GM12878 (cell line): ENCODE results near the gene ENOPH1. TPM values are rescaled to one million over a fixed set of nuclear protein-coding genes. Genes with fewer than 3 reads are reported as not detected.
A peak's percentile ranks its signal among the peaks of the same experiment; 100 is the strongest.

Experiments used
- ATF7 ChIP-seq: fragments of 450-650 bp; IDR thresholded peaks from 2 replicates; pipeline ENCODE4 v1.6.1; 2016; ENCODE audit warnings: low read depth, mild to moderate bottlenecking
- BHLHE40 ChIP-seq, 2 experiments: fragments of 450-650 bp in 1 of 2; IDR thresholded peaks; 2 replicates each; pipeline ENCODE4 v1.6.1; 2011 to 2017; ENCODE audit warnings: low read depth in 2 of 2, borderline replicate concordance in 1 of 2, improper control_type of control experiment in 1 of 2, low read length in 1 of 2, mild to moderate bottlenecking in 1 of 2
- BRCA1 ChIP-seq: IDR thresholded peaks from 2 replicates; pipeline ENCODE4 v1.6.1; 2011; ENCODE audit warnings: low read depth, low read length, improper control_type of control experiment
- CHD2 ChIP-seq: IDR thresholded peaks from 2 replicates; pipeline ENCODE4 v1.6.1; 2011; ENCODE audit warnings: low read depth, low read length, improper control_type of control experiment, borderline replicate concordance
- CREM ChIP-seq: IDR thresholded peaks from 2 replicates; pipeline ENCODE4 v1.6.1; 2014; ENCODE audit warnings: antibody characterized with exemption, low read depth
- KAT2A ChIP-seq: conservative IDR thresholded peaks from 2 replicates; pipeline ENCODE4 v1.6.1; 2011; ENCODE audit warnings: low read depth, low read length; ENCODE audit not compliant: control insufficient read depth
- KDM1A ChIP-seq: fragments of 200-600 bp; sonication (generic); IDR thresholded peaks from 2 replicates; pipeline ENCODE4 v1.6.1; 2016; ENCODE audit warnings: borderline replicate concordance
- KLF5 ChIP-seq: fragments of 450-650 bp; IDR thresholded peaks from 2 replicates; pipeline ENCODE4 v1.6.1; 2014; ENCODE audit warnings: mild to moderate bottlenecking; ENCODE audit not compliant: partially characterized antibody
- MEF2A ChIP-seq: IDR thresholded peaks from 2 replicates; pipeline ENCODE4 v1.6.1; 2011; ENCODE audit warnings: low read depth, mild to moderate bottlenecking, low read length, moderate library complexity; ENCODE audit not compliant: insufficient read depth
- MXI1 ChIP-seq: fragments of 150-350 bp; IDR thresholded peaks from 2 replicates; pipeline ENCODE4 v1.6.1; 2011; ENCODE audit warnings: low read depth, mild to moderate bottlenecking, inconsistent platforms, low read length, improper control_type of control experiment
- NFXL1 ChIP-seq: fragments of 450-650 bp; IDR thresholded peaks from 2 replicates; pipeline ENCODE4 v1.6.1; 2017; ENCODE audit warnings: antibody characterized with exemption, mild to moderate bottlenecking, borderline replicate concordance
- RAD21 ChIP-seq: IDR thresholded peaks from 2 replicates; pipeline ENCODE4 v1.6.1; 2011; ENCODE audit warnings: mild to moderate bottlenecking, low read depth, low read length, moderate library complexity; ENCODE audit not compliant: insufficient read depth
- YY1 ChIP-seq: IDR thresholded peaks from 2 replicates; pipeline ENCODE4 v1.6.1; 2011; ENCODE audit warnings: low read depth, mild to moderate bottlenecking, low read length
- ZZZ3 ChIP-seq: IDR thresholded peaks from 2 replicates; pipeline ENCODE4 v1.6.1; 2011; ENCODE audit warnings: low read depth; ENCODE audit not compliant: control insufficient read depth, insufficient read length
- polyA plus RNA-seq, 11 experiments: library from polyadenylated mRNA; depleted of rRNA in 4 of 11; unstranded in 6 of 11; stranded (reverse) in 5 of 11; fragments of >200 nt; fragmentation: Nextera tagmentation in 4 of 11; fragmentation: Illumina TruSeq in 1 of 11; extraction: Ambion mirVana in 4 of 11; extraction: Trizol in 1 of 11; gene quantifications; 1 replicate in 1 of 11; 2 replicates in 10 of 11; pipeline versions ENCODE4 v1.2.1 to v1.2.3, GENCODE V29; 2011 to 2016; ENCODE audit warnings: inconsistent platforms in 2 of 11, missing spikeins in 2 of 11, low read depth in 1 of 11
- total RNA-seq, 4 experiments: library from RNA; depleted of rRNA in 3 of 4; stranded (reverse); fragments of >200 nt in 3 of 4; fragmentation: Illumina TruSeq in 1 of 4; extraction: Trizol in 1 of 4; gene quantifications; 2 replicates each; pipeline versions ENCODE4 v1.2.1 to v1.2.3, GENCODE V29; 2013 to 2021
- TF ChIP-seq, protein P1 (sequence below): IDR thresholded peaks from 2 replicates; pipeline ENCODE4 v1.6.1; 2011; ENCODE audit warnings: low read depth, mild to moderate bottlenecking, low read length, moderate library complexity, borderline replicate concordance; ENCODE audit errors: extremely low read depth
- TF ChIP-seq, protein P2 (sequence below): IDR thresholded peaks from 2 replicates; pipeline ENCODE4 v1.6.1; 2011; ENCODE audit warnings: mild to moderate bottlenecking, low read depth, low read length, moderate library complexity; ENCODE audit not compliant: insufficient replicate concordance
- TF ChIP-seq, protein P3 (sequence below): fragments of 450-650 bp; IDR thresholded peaks from 2 replicates; pipeline ENCODE4 v1.6.1; 2017; ENCODE audit warnings: borderline replicate concordance
- TF ChIP-seq, protein P4 (sequence below): fragments of 450-650 bp; formaldehyde crosslinking; IDR thresholded peaks from 2 replicates; pipeline ENCODE4 v1.4.0; 2022; ENCODE audit warnings: mild to moderate bottlenecking, moderate library complexity
- TF ChIP-seq, protein P5 (sequence below): IDR thresholded peaks from 2 replicates; pipeline ENCODE4 v1.6.1; 2012; ENCODE audit warnings: low read depth, low read length, improper control_type of control experiment
- TF ChIP-seq, protein P6 (sequence below): IDR thresholded peaks from 2 replicates; pipeline ENCODE4 v1.6.1; 2012; ENCODE audit warnings: low read length, inconsistent platforms

ENOPH1 gene
- total and polyA plus RNA-seq, 10 of the 15 experiments (the other 5 are each of a cell fraction or from before 2014, with no cell fraction given) = 24.4 to 83.6 (median 46.7) TPM

DNA sequence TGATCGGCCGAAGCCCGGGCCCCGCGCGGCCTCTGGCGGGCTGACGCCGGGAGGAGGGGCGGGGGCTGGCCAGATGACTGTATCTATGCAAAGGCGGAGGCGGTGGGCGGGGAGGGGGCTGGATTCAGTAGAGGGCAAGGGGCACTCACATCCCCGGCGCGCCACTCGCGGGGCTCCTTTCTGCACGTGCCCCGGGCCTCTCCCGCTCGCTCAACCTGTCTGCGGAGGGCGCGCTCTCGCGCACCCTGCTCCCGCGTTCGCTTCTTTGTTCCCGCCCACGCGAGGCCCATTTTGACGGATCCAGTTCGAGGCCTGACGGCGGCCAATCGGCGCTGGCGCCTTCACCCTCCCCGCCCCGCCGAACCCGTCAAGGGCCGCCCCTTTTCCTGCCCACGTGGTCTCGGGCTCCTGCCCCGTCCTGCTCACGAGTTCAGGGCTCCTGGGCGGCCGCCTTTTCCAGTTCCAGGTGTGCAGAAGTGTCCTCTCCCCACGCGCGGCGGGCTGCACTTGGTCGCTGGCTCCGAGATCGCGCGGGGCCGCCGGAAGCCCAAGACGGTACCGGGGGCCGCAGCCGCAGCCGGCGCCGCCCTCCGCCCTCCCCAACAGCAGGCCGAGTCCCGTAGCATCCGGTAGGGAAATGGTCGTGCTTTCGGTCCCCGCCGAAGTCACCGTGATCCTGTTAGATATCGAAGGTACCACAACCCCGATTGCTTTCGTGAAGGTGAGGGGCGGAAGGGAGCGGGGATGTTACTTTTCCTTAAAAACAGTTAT, at the start of gene ENOPH1, which contains the start of gene HNRNPDL (continued):
- no peak for TF ChIP-seq RAD21
- TF ChIP-seq KAT2A = no peak
- TF ChIP-seq BHLHE40 (IDR thresholded peaks at IDR 0.05; ENCODE audit: borderline replicate concordance in 1 of 2, low read depth in 2 of 2, low read length in 1 of 2) = peak; percentile 97 to 99
- no peak for TF ChIP-seq BRCA1
- TF ChIP-seq, protein P1, sequence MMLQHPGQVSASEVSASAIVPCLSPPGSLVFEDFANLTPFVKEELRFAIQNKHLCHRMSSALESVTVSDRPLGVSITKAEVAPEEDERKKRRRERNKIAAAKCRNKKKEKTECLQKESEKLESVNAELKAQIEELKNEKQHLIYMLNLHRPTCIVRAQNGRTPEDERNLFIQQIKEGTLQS = peak; percentile 60; the same call in 1 of the 2 replicates
- TF ChIP-seq, protein P2, sequence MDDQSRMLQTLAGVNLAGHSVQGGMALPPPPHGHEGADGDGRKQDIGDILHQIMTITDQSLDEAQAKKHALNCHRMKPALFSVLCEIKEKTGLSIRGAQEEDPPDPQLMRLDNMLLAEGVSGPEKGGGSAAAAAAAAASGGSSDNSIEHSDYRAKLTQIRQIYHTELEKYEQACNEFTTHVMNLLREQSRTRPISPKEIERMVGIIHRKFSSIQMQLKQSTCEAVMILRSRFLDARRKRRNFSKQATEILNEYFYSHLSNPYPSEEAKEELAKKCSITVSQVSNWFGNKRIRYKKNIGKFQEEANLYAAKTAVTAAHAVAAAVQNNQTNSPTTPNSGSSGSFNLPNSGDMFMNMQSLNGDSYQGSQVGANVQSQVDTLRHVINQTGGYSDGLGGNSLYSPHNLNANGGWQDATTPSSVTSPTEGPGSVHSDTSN = peak; percentile 65
- TF ChIP-seq ZZZ3 = no peak
- TF ChIP-seq, protein P3, sequence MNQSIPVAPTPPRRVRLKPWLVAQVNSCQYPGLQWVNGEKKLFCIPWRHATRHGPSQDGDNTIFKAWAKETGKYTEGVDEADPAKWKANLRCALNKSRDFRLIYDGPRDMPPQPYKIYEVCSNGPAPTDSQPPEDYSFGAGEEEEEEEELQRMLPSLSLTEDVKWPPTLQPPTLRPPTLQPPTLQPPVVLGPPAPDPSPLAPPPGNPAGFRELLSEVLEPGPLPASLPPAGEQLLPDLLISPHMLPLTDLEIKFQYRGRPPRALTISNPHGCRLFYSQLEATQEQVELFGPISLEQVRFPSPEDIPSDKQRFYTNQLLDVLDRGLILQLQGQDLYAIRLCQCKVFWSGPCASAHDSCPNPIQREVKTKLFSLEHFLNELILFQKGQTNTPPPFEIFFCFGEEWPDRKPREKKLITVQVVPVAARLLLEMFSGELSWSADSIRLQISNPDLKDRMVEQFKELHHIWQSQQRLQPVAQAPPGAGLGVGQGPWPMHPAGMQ = no peak
- no peak for TF ChIP-seq ATF7
- TF ChIP-seq MXI1 = peak; percentile 41; the same call in 1 of the 2 replicates
- TF ChIP-seq, protein P4, sequence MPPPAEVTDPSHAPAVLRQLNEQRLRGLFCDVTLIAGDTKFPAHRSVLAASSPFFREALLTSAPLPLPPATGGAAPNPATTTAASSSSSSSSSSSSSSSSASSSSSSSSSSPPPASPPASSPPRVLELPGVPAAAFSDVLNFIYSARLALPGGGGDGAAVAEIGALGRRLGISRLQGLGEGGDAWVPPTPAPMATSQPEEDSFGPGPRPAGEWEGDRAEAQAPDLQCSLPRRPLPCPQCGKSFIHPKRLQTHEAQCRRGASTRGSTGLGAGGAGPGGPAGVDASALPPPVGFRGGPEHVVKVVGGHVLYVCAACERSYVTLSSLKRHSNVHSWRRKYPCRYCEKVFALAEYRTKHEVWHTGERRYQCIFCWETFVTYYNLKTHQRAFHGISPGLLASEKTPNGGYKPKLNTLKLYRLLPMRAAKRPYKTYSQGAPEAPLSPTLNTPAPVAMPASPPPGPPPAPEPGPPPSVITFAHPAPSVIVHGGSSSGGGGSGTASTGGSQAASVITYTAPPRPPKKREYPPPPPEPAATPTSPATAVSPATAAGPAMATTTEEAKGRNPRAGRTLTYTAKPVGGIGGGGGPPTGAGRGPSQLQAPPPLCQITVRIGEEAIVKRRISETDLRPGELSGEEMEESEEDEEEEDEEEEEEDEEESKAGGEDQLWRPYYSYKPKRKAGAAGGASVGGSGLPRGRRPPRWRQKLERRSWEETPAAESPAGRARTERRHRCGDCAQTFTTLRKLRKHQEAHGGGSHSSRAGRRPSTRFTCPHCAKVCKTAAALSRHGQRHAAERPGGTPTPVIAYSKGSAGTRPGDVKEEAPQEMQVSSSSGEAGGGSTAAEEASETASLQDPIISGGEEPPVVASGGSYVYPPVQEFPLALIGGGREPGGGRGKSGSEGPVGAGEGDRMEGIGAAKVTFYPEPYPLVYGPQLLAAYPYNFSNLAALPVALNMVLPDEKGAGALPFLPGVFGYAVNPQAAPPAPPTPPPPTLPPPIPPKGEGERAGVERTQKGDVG (CRISPR knock-in tag) = no peak
- no peak for TF ChIP-seq KLF5
- TF ChIP-seq MEF2A = no peak
- peak; percentile 41 for TF ChIP-seq YY1
- no peak for TF ChIP-seq KDM1A
- TF ChIP-seq, protein P5, sequence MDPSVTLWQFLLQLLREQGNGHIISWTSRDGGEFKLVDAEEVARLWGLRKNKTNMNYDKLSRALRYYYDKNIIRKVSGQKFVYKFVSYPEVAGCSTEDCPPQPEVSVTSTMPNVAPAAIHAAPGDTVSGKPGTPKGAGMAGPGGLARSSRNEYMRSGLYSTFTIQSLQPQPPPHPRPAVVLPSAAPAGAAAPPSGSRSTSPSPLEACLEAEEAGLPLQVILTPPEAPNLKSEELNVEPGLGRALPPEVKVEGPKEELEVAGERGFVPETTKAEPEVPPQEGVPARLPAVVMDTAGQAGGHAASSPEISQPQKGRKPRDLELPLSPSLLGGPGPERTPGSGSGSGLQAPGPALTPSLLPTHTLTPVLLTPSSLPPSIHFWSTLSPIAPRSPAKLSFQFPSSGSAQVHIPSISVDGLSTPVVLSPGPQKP = 0 out of 2 replicates have a peak, but pooled peaks have one; percentile 19
- TF ChIP-seq NFXL1 = no peak
- TF ChIP-seq CREM = 0 out of 2 replicates have a peak, but pooled peaks have one; percentile 29
- TF ChIP-seq, protein P6, sequence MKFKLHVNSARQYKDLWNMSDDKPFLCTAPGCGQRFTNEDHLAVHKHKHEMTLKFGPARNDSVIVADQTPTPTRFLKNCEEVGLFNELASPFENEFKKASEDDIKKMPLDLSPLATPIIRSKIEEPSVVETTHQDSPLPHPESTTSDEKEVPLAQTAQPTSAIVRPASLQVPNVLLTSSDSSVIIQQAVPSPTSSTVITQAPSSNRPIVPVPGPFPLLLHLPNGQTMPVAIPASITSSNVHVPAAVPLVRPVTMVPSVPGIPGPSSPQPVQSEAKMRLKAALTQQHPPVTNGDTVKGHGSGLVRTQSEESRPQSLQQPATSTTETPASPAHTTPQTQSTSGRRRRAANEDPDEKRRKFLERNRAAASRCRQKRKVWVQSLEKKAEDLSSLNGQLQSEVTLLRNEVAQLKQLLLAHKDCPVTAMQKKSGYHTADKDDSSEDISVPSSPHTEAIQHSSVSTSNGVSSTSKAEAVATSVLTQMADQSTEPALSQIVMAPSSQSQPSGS = no peak
- peak; percentile 56 for TF ChIP-seq CHD2
